K562 (cell line): ENCODE results near the gene GPM6B. TPM values are rescaled to one million over a fixed set of nuclear protein-coding genes. Genes with fewer than 3 reads are reported as not detected.

Experiments used
- ATAC-seq: fragments of 200-7000 bp; cut with Tn5 transposase; 3 replicates; pipeline ENCODE4 v1.9.1; 2020; ENCODE audit warnings: moderate library complexity
- BruUV-seq: library from RNA; stranded (reverse); fragments of 400-500 nt; replicated peaks from 2 replicates; lab custom pipeline; 2021; lab: Mats Ljungman, UMichigan
- CTCF ChIA-PET: fragments of 300-600 bp; formaldehyde crosslinking; extraction: SDS; loops from one replicate; lab custom pipeline; 2021; ENCODE audit warnings: low intra/inter-chr PET ratio; lab: Yijun Ruan, JAX
- POLR2A ChIA-PET: fragments of 300-600, 350-650 bp; sonication (Branson Sonifier 250); formaldehyde crosslinking; extraction: SDS; loops from one replicate; lab custom pipeline; 2021; ENCODE audit warnings: antibody characterized with exemption, inconsistent platforms; lab: Yijun Ruan, JAX
- DNase-seq, 4 experiments: peaks; one replicate each; pipeline versions ENCODE4 v3.0.0 to v3.0.0-alpha.2; 2011 to 2018; ENCODE audit warnings: low spot score in 3 of 4, mixed read lengths in 3 of 4; ENCODE audit errors: extremely low read depth in 1 of 4
- FAIRE-seq: peaks from 2 replicates; lab custom pipeline; 2011; peaks lifted over from hg19 to GRCh38; lab: Jason Lieb, UNC
- H2AFZ ChIP-seq: 2 replicates; pipeline ENCODE4 v1.6.0; 2011; ENCODE audit warnings: low read depth, low read length, control low read depth, inconsistent platforms
- H3K27ac ChIP-seq: fragments of 200-600 bp; 3 replicates; pipeline ENCODE4 v1.8.0; 2011; ENCODE audit warnings: low read depth, mild to moderate bottlenecking, control low read depth, inconsistent platforms, low read length, moderate library complexity, mixed read lengths; ENCODE audit errors: extremely low read depth
- H3K27me3 ChIP-seq, 2 experiments: fragments of 300-600 bp in 1 of 2; 2 replicates in 1 of 2; 3 replicates in 1 of 2; pipeline versions ENCODE4 v1.6.0 to v1.8.0; 2011; ENCODE audit warnings: inconsistent platforms in 2 of 2, low read length in 2 of 2, mild to moderate bottlenecking in 1 of 2, mixed read lengths in 1 of 2, moderate library complexity in 1 of 2; ENCODE audit not compliant: control insufficient read depth in 2 of 2, insufficient read depth in 2 of 2
- H3K36me3 ChIP-seq: fragments of 300-600 bp; 3 replicates; pipeline ENCODE4 v1.8.0; 2011; ENCODE audit warnings: mild to moderate bottlenecking, low read length, inconsistent platforms; ENCODE audit not compliant: control insufficient read depth, insufficient read depth
- H3K4me1 ChIP-seq, 2 experiments: fragments of 200-600 bp in 1 of 2; replicated peaks in 1 of 2; 2 replicates in 1 of 2; 3 replicates in 1 of 2; pipeline versions ENCODE4 v1.5.1 to v1.8.0; 2011; ENCODE audit warnings: inconsistent platforms in 2 of 2, low read length in 2 of 2, mild to moderate bottlenecking in 1 of 2, mixed read lengths in 1 of 2, moderate library complexity in 1 of 2; ENCODE audit not compliant: control insufficient read depth in 2 of 2, insufficient read depth in 2 of 2
- H3K4me2 ChIP-seq: 2 replicates; pipeline ENCODE4 v1.6.1; 2011; ENCODE audit warnings: low read length, control low read depth, inconsistent platforms, mixed read lengths; ENCODE audit not compliant: insufficient read depth
- H3K4me3 ChIP-seq: fragments of 200-600 bp; sonication (generic), shearing (Covaris generic); 2 replicates; pipeline ENCODE4 v1.5.1; 2016; ENCODE audit warnings: control low read depth, inconsistent platforms
- H3K79me2 ChIP-seq: fragments of 200-600 bp; 3 replicates; pipeline ENCODE4 v1.8.0; 2011; ENCODE audit warnings: low read length, inconsistent platforms; ENCODE audit not compliant: control insufficient read depth, insufficient read depth
- H3K9ac ChIP-seq, 2 experiments: 2 replicates each; pipeline versions ENCODE4 v1.6.0 to v1.6.1; 2011; ENCODE audit warnings: low read depth in 2 of 2, low read length in 2 of 2, control low read depth in 1 of 2, inconsistent platforms in 1 of 2, mild to moderate bottlenecking in 1 of 2, mixed read lengths in 1 of 2; ENCODE audit not compliant: insufficient read depth in 1 of 2
- H3K9me1 ChIP-seq: one replicate; pipeline ENCODE4 v1.6.0; 2011; ENCODE audit warnings: inconsistent platforms, mild to moderate bottlenecking, low read length, moderate library complexity; ENCODE audit not compliant: control insufficient read depth, insufficient read depth
- H3K9me3 ChIP-seq: replicated peaks from 2 replicates; pipeline ENCODE4 v1.5.1; 2011; ENCODE audit warnings: low read depth, low read length, inconsistent platforms; ENCODE audit not compliant: control insufficient read depth, insufficient read depth
- H4K20me1 ChIP-seq: replicated peaks from 2 replicates; pipeline ENCODE4 v1.6.1; 2011; ENCODE audit warnings: low read length, inconsistent platforms, mixed read lengths; ENCODE audit not compliant: control insufficient read depth, insufficient read depth
- BDP1 ChIP-seq: IDR thresholded peaks from 3 replicates; pipeline ENCODE4 v1.6.1; 2011; ENCODE audit not compliant: insufficient read length, insufficient read depth
- DIDO1 ChIP-seq: fragments of 450-650 bp; IDR thresholded peaks from 2 replicates; pipeline ENCODE4 v1.6.1; 2016; ENCODE audit warnings: low read depth, missing biosample characterization, missing genetic modification characterization
- JUND ChIP-seq, 2 experiments: IDR thresholded peaks; 2 replicates in 1 of 2; 3 replicates in 1 of 2; pipeline ENCODE4 v1.6.1; 2011; ENCODE audit warnings: borderline replicate concordance in 2 of 2, low read depth in 2 of 2, low read length in 2 of 2, improper control_type of control experiment in 1 of 2, missing biosample characterization in 1 of 2, missing genetic modification characterization in 1 of 2, missing genetic modification reagents in 1 of 2
- KLF13 ChIP-seq: fragments of 450-650 bp; IDR thresholded peaks from 2 replicates; pipeline ENCODE4 v1.6.1; 2016; ENCODE audit warnings: missing genetic modification characterization, low read depth, mild to moderate bottlenecking, missing compliant biosample characterization, moderate library complexity, borderline replicate concordance
- MTF1 ChIP-seq: fragments of 250-450 bp; sonication (Bioruptor Pico); IDR thresholded peaks from 2 replicates; pipeline ENCODE4 v1.9.0; 2021; ENCODE audit warnings: moderate library complexity, mild to moderate bottlenecking, inconsistent platforms, borderline replicate concordance
- RCOR1 ChIP-seq, 2 experiments: IDR thresholded peaks; 2 replicates each; pipeline ENCODE4 v1.6.1; 2012; ENCODE audit warnings: low read depth in 2 of 2, low read length in 2 of 2, borderline replicate concordance in 1 of 2, improper control_type of control experiment in 1 of 2
- SP1 ChIP-seq: sonication (generic); formaldehyde crosslinking; IDR thresholded peaks from 2 replicates; pipeline ENCODE4 v1.8.1; 2022; ENCODE audit warnings: mild to moderate bottlenecking, missing genetic modification reagents
- SP2 ChIP-seq: IDR thresholded peaks from 2 replicates; pipeline ENCODE4 v1.6.1; 2011; ENCODE audit warnings: mild to moderate bottlenecking, low read depth, low read length, moderate library complexity; ENCODE audit not compliant: poor library complexity, severe bottlenecking; ENCODE audit errors: extremely low read depth
- TCFL5 ChIP-seq: fragments of 250-450 bp; sonication (Bioruptor Pico); conservative IDR thresholded peaks from 2 replicates; pipeline ENCODE4 v1.6.1; 2021; ENCODE audit warnings: mild to moderate bottlenecking, moderate library complexity, matching md5 sums
- ZC3H8 ChIP-seq: fragments of 450-650 bp; IDR thresholded peaks from 2 replicates; pipeline ENCODE4 v1.6.1; 2017
- ZNF253 ChIP-seq: fragments of 250-450 bp; sonication (Bioruptor Pico); conservative IDR thresholded peaks from 2 replicates; pipeline ENCODE4 v1.6.1; 2021; ENCODE audit warnings: mild to moderate bottlenecking
- ZNF311 ChIP-seq: fragments of 250-450 bp; sonication (Bioruptor Pico); IDR thresholded peaks from 2 replicates; pipeline ENCODE4 v1.4.0; 2020; ENCODE audit warnings: mild to moderate bottlenecking, moderate library complexity
- ZNF41 ChIP-seq: fragments of 250-450 bp; sonication (Bioruptor Pico); conservative IDR thresholded peaks from 2 replicates; pipeline ENCODE4 v1.4.0; 2020; ENCODE audit warnings: mild to moderate bottlenecking
- whole genome bisulfite sequencing: fragments of 100-300 bp; shearing (Covaris generic); methylation state at CpG from one replicate; pipeline ENCODE4 v1.1.6; 2016; ENCODE audit warnings: low coverage, mixed read lengths; ENCODE audit not compliant: insufficient coverage; ENCODE audit errors: missing lambda C conversion rate; 5-methylcytosine and 5-hydroxymethylcytosine counted together
- in situ Hi-C: fragments of 300-500 bp; cut with MboI; formaldehyde crosslinking; loops from 4 replicates; pipeline ENCODE4 v1.15.0; 2018; ENCODE audit warnings: inconsistent platforms, mixed read lengths
- intact Hi-C: fragments of 100-400 bp; cut with micrococcal nuclease; formaldehyde crosslinking; loops from 2 replicates; pipeline ENCODE4 v1.14.2; 2022
- polyA plus RNA-seq, 8 experiments: library from polyadenylated mRNA; depleted of rRNA in 4 of 8; stranded (reverse) in 5 of 8; unstranded in 3 of 8; fragments of >200 nt; fragmentation: Nextera tagmentation in 2 of 8; fragmentation: Illumina TruSeq in 1 of 8; extraction: Ambion mirVana in 2 of 8; extraction: Trizol in 1 of 8; gene quantifications; 2 replicates each; pipeline versions ENCODE4 v1.2.1 to v1.2.3, GENCODE V29; 2011 to 2014; ENCODE audit warnings: inconsistent platforms in 1 of 8, missing spikeins in 1 of 8
- total RNA-seq, 7 experiments: library from RNA; depleted of rRNA in 6 of 7; stranded (reverse); fragments of >200 nt in 6 of 7; fragmentation: Illumina TruSeq in 2 of 7; extraction: Trizol in 2 of 7; gene quantifications; 2 replicates each; pipeline versions ENCODE4 v1.2.1 to v1.2.3, GENCODE V29; 2011 to 2021; ENCODE audit warnings: low replicate concordance in 1 of 7

GPM6B gene
- total and polyA plus RNA-seq, 9 of the 15 experiments (the other 6 are each of a cell fraction or from before 2014, with no cell fraction given), result 0.14 to 0.32 TPM; not detected in 7

- DNase-seq (no peak), ATAC-seq (no peak), FAIRE-seq (no peak)
- no peaks in the 10 kb centered on the region for H3K79me2 ChIP-seq
- no peak for TF ChIP-seq ZNF311
- no peak overlapping the region for H3K9ac ChIP-seq
- H3K4me3 ChIP-seq, result no peak overlapping the region
- H3K4me2 ChIP-seq, result no peak overlapping the region
- 0% methylated on average over 2 of the region's 2 CpGs for WGBS
- H4K20me1 ChIP-seq, result no peaks in the 10 kb centered on the region
- in situ Hi-C loops, result no loop called here
- no peaks in the 10 kb centered on the region for H3K4me1 ChIP-seq
- no peak overlapping the region for H3K27ac ChIP-seq
- no peaks in the 10 kb centered on the region for H3K36me3 ChIP-seq
- ChIA-PET CTCF (no interaction called here), POLR2A (interaction anchor here (1.0 kb wide), 1 partner anchor 11 kb away, joined by 5 read pairs; no protein-coding TSS in a partner anchor)
- no peak overlapping the region for H2AFZ ChIP-seq
- H3K9me1 ChIP-seq, result no peaks in the 10 kb centered on the region
- H3K27me3 ChIP-seq, result no peaks in the 10 kb centered on the region; a peak in 1 of 5 replicates
- intact Hi-C loops, result no loop called here
- BruUV-seq, result no TSS peak
- no peaks in the 10 kb centered on the region for H3K9me3 ChIP-seq
Measured at GRCh38 chrX:13854003-13854402, 37.1 kb upstream of the GPM6B start.

- Histone ChIP-seq H3K9me3 (no peaks in the 10 kb centered on the region), H3K4me2 (no peak overlapping the region), H3K27me3 (no peaks in the 10 kb centered on the region; a peak in 1 of 5 replicates), H3K9me1 (no peaks in the 10 kb centered on the region), H3K79me2 (no peaks in the 10 kb centered on the region), H3K36me3 (no peaks in the 10 kb centered on the region), H3K4me1 (no peaks in the 10 kb centered on the region), H3K4me3 (no peak overlapping the region), H4K20me1 (no peaks in the 10 kb centered on the region), H2AFZ (no peak overlapping the region), H3K27ac (no peak overlapping the region), H3K9ac (no peak overlapping the region)
- DNase-seq (no peak), FAIRE-seq (no peak), ATAC-seq (no peak; the same call in 2 of the 3 replicates)
- in situ Hi-C loops, result no loop called here
- TF ChIP-seq ZNF41 (CRISPR knock-in tag), result no peak
- no peak for TF ChIP-seq SP1
- no peak for TF ChIP-seq ZNF253
- no peak for TF ChIP-seq ZC3H8
- TF ChIP-seq TCFL5 (CRISPR knock-in tag), result no peak
- TF ChIP-seq BDP1, result no peak
- no peak for TF ChIP-seq SP2
- TF ChIP-seq RCOR1 (IDR thresholded peaks at IDR 0.05; ENCODE audit: borderline replicate concordance in 1 of 2, low read depth in 2 of 2, low read length in 2 of 2), result no peak
- TF ChIP-seq MTF1 (CRISPR knock-in tag), result no peak
- TF ChIP-seq DIDO1 (tag), result no peak
- TF ChIP-seq KLF13 (tag), result no peak
- TF ChIP-seq JUND (IDR thresholded peaks at IDR 0.05; ENCODE audit: borderline replicate concordance, low read depth, low read length), result no peak
- TF ChIP-seq JUND (tag; IDR thresholded peaks at IDR 0.05; ENCODE audit: borderline replicate concordance, low read depth, low read length), result no peak
- 8% methylated on average over 4 of the region's 4 CpGs for WGBS
- intact Hi-C loops, result no loop called here
- POLR2A ChIA-PET, result no interaction called here
- CTCF ChIA-PET, result no interaction called here
- no TSS peak for BruUV-seq
Measured at GRCh38 chrX:13852001-13852695, 35.3 kb upstream of the GPM6B start.
